Hepatocyte (in vitro differentiated cells): Measurements from ENCODE around the gene PHC1.

Experiments used
- EZH2 ChIP-seq: fragments of 200-600 bp; sonication (generic); IDR thresholded peaks from 2 replicates; pipeline ENCODE4 v1.6.1; 2016; ENCODE audit warnings: antibody characterized with exemption, mild to moderate bottlenecking, borderline replicate concordance
- EZH2phosphoT487 ChIP-seq: fragments of 200-600 bp; sonication (generic); IDR thresholded peaks from one replicate; pipeline ENCODE4 v1.6.1; 2018; ENCODE audit warnings: antibody characterized with exemption, mild to moderate bottlenecking, low read depth, moderate library complexity; ENCODE audit not compliant: unreplicated experiment, severe bottlenecking
- TF ChIP-seq, protein P1 (sequence below): fragments of 200-600 bp; sonication (generic); IDR thresholded peaks from 2 replicates; pipeline ENCODE4 v1.5.1; 2016; ENCODE audit warnings: antibody characterized with exemption, mild to moderate bottlenecking; ENCODE audit not compliant: poor library complexity

DNA sequence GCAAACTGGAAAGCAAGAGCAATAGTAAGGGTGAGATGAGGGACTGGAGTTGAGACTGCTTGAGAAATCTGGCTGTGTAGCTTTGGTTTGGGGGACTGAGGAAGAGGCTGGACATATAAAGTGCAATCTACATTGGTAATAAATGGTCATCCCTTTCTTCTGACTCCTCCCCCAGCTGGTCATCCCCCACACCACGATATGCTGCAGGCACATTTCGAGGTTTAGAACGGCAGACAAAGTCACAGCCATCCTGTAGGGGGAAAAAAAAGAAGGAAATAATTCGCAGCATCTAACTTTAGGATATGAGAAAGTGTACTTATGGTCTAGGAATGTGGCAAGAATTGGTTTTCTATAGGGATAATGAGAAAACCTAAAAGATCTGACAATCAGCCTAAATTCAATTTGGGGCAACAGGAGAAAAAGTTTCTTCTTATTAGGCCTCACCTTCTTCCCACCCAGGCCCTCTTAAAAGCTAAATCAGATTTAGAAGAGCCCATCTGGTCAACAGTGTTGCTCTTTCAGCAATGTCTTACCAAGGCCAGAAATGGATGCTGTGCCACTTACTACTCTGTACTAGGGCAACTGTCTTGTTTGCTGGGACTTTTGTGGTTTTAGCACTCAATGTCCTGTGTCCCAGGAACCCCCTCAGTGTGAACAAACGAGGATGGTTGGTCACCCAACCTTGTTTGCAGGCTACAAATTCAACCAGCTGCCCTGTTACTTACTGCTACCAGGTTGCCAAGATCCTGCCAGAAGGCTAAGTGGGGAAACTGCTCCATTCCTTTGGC, 27.6 kb downstream of the PHC1 start:
- TF ChIP-seq EZH2, result no peak
- TF ChIP-seq EZH2phosphoT487, result no peak
- TF ChIP-seq, protein P1, sequence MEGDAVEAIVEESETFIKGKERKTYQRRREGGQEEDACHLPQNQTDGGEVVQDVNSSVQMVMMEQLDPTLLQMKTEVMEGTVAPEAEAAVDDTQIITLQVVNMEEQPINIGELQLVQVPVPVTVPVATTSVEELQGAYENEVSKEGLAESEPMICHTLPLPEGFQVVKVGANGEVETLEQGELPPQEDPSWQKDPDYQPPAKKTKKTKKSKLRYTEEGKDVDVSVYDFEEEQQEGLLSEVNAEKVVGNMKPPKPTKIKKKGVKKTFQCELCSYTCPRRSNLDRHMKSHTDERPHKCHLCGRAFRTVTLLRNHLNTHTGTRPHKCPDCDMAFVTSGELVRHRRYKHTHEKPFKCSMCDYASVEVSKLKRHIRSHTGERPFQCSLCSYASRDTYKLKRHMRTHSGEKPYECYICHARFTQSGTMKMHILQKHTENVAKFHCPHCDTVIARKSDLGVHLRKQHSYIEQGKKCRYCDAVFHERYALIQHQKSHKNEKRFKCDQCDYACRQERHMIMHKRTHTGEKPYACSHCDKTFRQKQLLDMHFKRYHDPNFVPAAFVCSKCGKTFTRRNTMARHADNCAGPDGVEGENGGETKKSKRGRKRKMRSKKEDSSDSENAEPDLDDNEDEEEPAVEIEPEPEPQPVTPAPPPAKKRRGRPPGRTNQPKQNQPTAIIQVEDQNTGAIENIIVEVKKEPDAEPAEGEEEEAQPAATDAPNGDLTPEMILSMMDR, result no peak
